PFSK-1 (cell line): Measurements from ENCODE around the gene GALNT15.

Source experiments
- POLR2AphosphoS5 ChIP-seq: IDR thresholded peaks from 2 replicates; pipeline ENCODE4 v1.6.1; 2012; ENCODE audit warnings: low read depth, mild to moderate bottlenecking, control low read depth, low read length, moderate library complexity
- SIN3A ChIP-seq: IDR thresholded peaks from 2 replicates; pipeline ENCODE4 v1.6.1; 2012; ENCODE audit warnings: mild to moderate bottlenecking, low read length, moderate library complexity, borderline replicate concordance; ENCODE audit not compliant: insufficient read depth
- TAF1 ChIP-seq: IDR thresholded peaks from 2 replicates; pipeline ENCODE4 v1.6.1; 2012; ENCODE audit warnings: low read length, control low read depth, borderline replicate concordance; ENCODE audit not compliant: insufficient read depth
- TF ChIP-seq, protein P1 (sequence below), 2 experiments: IDR thresholded peaks; 2 replicates each; pipeline versions ENCODE4 v1.6.1 to v1.8.0; 2011 to 2012; ENCODE audit warnings: low read depth in 2 of 2, low read length in 2 of 2, control low read depth in 1 of 2, inconsistent platforms in 1 of 2, mild to moderate bottlenecking in 1 of 2, moderate library complexity in 1 of 2; ENCODE audit not compliant: insufficient read depth in 1 of 2

DNA sequence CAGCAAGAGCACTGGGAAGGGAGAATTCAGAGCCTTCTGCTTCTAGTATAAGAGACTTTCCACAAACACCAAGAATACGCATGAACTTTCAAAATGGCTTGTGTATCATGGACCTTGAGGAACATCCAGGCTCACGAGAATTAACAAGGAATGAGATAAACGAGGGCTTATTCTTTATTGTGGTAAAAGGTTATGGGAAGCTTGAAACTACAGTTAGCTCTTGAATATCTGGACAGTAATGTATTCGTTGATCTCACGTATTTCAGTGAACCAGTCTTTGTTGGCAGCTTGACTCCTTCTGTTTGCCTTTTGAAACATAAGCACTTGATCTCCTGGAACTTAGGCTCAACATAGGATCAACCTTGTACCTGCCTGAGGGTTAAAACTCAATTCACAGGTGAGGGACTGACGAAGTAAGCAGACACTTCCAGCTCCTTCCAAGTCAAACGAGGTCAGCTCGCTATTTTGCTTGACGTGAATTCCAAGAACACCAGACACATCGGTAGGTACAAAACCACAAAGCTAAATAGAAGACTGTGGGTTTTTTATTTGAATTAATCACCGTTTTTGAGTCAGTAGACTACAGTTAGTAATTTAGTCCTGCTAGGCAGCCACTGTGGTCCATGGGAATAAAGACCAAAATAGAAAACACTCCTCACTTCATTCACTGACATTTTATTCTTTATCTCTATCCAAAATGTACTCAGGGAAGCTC, 30.8 kb downstream of the GALNT15 start:
- no peak for TF ChIP-seq POLR2AphosphoS5
- TF ChIP-seq, protein P1, sequence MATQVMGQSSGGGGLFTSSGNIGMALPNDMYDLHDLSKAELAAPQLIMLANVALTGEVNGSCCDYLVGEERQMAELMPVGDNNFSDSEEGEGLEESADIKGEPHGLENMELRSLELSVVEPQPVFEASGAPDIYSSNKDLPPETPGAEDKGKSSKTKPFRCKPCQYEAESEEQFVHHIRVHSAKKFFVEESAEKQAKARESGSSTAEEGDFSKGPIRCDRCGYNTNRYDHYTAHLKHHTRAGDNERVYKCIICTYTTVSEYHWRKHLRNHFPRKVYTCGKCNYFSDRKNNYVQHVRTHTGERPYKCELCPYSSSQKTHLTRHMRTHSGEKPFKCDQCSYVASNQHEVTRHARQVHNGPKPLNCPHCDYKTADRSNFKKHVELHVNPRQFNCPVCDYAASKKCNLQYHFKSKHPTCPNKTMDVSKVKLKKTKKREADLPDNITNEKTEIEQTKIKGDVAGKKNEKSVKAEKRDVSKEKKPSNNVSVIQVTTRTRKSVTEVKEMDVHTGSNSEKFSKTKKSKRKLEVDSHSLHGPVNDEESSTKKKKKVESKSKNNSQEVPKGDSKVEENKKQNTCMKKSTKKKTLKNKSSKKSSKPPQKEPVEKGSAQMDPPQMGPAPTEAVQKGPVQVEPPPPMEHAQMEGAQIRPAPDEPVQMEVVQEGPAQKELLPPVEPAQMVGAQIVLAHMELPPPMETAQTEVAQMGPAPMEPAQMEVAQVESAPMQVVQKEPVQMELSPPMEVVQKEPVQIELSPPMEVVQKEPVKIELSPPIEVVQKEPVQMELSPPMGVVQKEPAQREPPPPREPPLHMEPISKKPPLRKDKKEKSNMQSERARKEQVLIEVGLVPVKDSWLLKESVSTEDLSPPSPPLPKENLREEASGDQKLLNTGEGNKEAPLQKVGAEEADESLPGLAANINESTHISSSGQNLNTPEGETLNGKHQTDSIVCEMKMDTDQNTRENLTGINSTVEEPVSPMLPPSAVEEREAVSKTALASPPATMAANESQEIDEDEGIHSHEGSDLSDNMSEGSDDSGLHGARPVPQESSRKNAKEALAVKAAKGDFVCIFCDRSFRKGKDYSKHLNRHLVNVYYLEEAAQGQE (IDR thresholded peaks at IDR 0.05; ENCODE audit: insufficient read depth in 1 of 2, low read depth in 2 of 2, low read length in 2 of 2), result no peak
- TF ChIP-seq SIN3A, result no peak
- no peak for TF ChIP-seq TAF1
